GM18519 (cell line): ENCODE measurements around the gene C1R.
"Not testable (repeated sequence)": the region's sequence is repeated elsewhere in the genome, so short reads cannot be mapped to it uniquely, and the experiment has no call there.

Source experiments
- ATAC-seq: cut with Tn5 transposase; IDR thresholded peaks from one replicate; pipeline ENCODE4 v1.9.1; 2021; ENCODE audit warnings: mild to moderate bottlenecking, moderate library complexity; ENCODE audit not compliant: unreplicated experiment, low FRiP score

Gene C1R

GRCh38 chr12:7121324-7121723, 29.1 kb upstream of the C1R start:
- ATAC-seq, result no peak

GRCh38 chr12:7120166-7120565, 27.9 kb upstream of the C1R start:
- no peak for ATAC-seq

- ATAC-seq, result no peak
Measured at GRCh38 chr12:7118881-7119280, 26.6 kb upstream of the C1R start.

- ATAC-seq, result no peak
Measured at GRCh38 chr12:7117670-7118069, 25.4 kb upstream of the C1R start.

- no peak for ATAC-seq
Measured at GRCh38 chr12:7116916-7117315, 24.7 kb upstream of the C1R start.

GRCh38 chr12:7116196-7116595, 24.0 kb upstream of the C1R start:
- no peak for ATAC-seq

- ATAC-seq, result no peak
Measured at GRCh38 chr12:7114851-7115250, 22.6 kb upstream of the C1R start.

- no peak for ATAC-seq
Measured at GRCh38 chr12:7114008-7114407, 21.8 kb upstream of the C1R start.

GRCh38 chr12:7113389-7113871, 21.2 kb upstream of the C1R start:
- ATAC-seq, result no peak

GRCh38 chr12:7112041-7112440, 19.8 kb upstream of the C1R start:
- ATAC-seq, result no peak

GRCh38 chr12:7110661-7111060, 18.4 kb upstream of the C1R start:
- no peak for ATAC-seq

GRCh38 chr12:7109572-7109920, 17.3 kb upstream of the C1R start:
- ATAC-seq, result no peak

GRCh38 chr12:7108796-7109571, 16.7 kb upstream of the C1R start, which contains the start of gene C1RL:
Gene C1RL (minus strand): TSS chr12:7109214. CDS start chr12:7109180, 34 bp downstream.
- no peak for ATAC-seq

GRCh38 chr12:7108003-7108795, 16.0 kb upstream of the C1R start:
- ATAC-seq, result peak; percentile 76

GRCh38 chr12:7107636-7108002, 15.4 kb upstream of the C1R start:
- ATAC-seq, result no peak

GRCh38 chr12:7107181-7107580, 14.9 kb upstream of the C1R start:
- not testable (repeated sequence) for ATAC-seq

GRCh38 chr12:7106082-7106481, 13.8 kb upstream of the C1R start:
- no peak for ATAC-seq

- no peak for ATAC-seq
Measured at GRCh38 chr12:7103837-7104584, 11.8 kb upstream of the C1R start.

GRCh38 chr12:7102582-7102981, 10.3 kb upstream of the C1R start:
- no peak for ATAC-seq

- no peak for ATAC-seq
Measured at GRCh38 chr12:7101694-7102131, 9.5 kb upstream of the C1R start.
